ENCODE data around the gene RHBDL2.
"Not testable (repeated sequence)": the region's sequence is repeated elsewhere in the genome, so short reads cannot be mapped to it uniquely, and the experiment has no call there.

The RHBDL2 gene

GRCh38 chr1:38929476-38929875, 12.2 kb downstream of the RHBDL2 start:
- no peak for DNase-seq

GRCh38 chr1:38929054-38929453, 12.6 kb downstream of the RHBDL2 start:
- no peak for DNase-seq

GRCh38 chr1:38926091-38926490, 15.5 kb downstream of the RHBDL2 start:
- DNase-seq: no peak

- DNase-seq: no peak
Observed at GRCh38 chr1:38925391-38925790, 16.2 kb downstream of the RHBDL2 start.

GRCh38 chr1:38923607-38924006, 18.0 kb downstream of the RHBDL2 start:
- no peak for DNase-seq

- peak; percentile 69 for DNase-seq
Observed at GRCh38 chr1:38919130-38919529, 22.5 kb downstream of the RHBDL2 start.

GRCh38 chr1:38918568-38918967, 23.1 kb downstream of the RHBDL2 start:
- peak; percentile 26 for DNase-seq

GRCh38 chr1:38917772-38918171, 23.9 kb downstream of the RHBDL2 start:
- DNase-seq: no peak

GRCh38 chr1:38917337-38917736, 24.3 kb downstream of the RHBDL2 start:
- DNase-seq: no peak

- peak; percentile 13 for DNase-seq
Observed at GRCh38 chr1:38915352-38915948, 26.2 kb downstream of the RHBDL2 start.

- not testable (repeated sequence) for DNase-seq
Observed at GRCh38 chr1:38914908-38915307, 26.7 kb downstream of the RHBDL2 start.

GRCh38 chr1:38908821-38909220, 32.8 kb downstream of the RHBDL2 start:
- DNase-seq: no peak

GRCh38 chr1:38905985-38906384, 35.6 kb downstream of the RHBDL2 start:
- no peak for DNase-seq

GRCh38 chr1:38899560-38899959, 42.1 kb downstream of the RHBDL2 start:
- no peak for DNase-seq

- no peak for DNase-seq
Observed at GRCh38 chr1:38898653-38899230, 42.9 kb downstream of the RHBDL2 start.

- no peak for DNase-seq
Observed at GRCh38 chr1:38896169-38896568, 45.5 kb downstream of the RHBDL2 start.

GRCh38 chr1:38892976-38893375, 48.7 kb downstream of the RHBDL2 start:
- no peak for DNase-seq

GRCh38 chr1:38891753-38892152, 49.9 kb downstream of the RHBDL2 start:
- peak; percentile 32 for DNase-seq

GRCh38 chr1:38889589-38889988, 52.0 kb downstream of the RHBDL2 start:
- DNase-seq: no peak

GRCh38 chr1:38888423-38889333, 53.0 kb downstream of the RHBDL2 start:
- DNase-seq: no peak

GRCh38 chr1:38885092-38885491, 56.5 kb downstream of the RHBDL2 start:
- DNase-seq: peak; percentile 39

GRCh38 chr1:38881487-38881886, 60.1 kb downstream of the RHBDL2 start, which contains the start of gene GJA9:
Gene GJA9, minus strand, starts transcription at chr1:38881587. Its CDS starts 5,489 bp downstream, at chr1:38876098.
- DNase-seq: no peak

- no peak for DNase-seq
Observed at GRCh38 chr1:38875811-38876210, 65.8 kb downstream of the RHBDL2 start.
